MM.1S (cell line): ENCODE data around the gene MTMR12.

ENCODE experiments used
- DNase-seq: peaks from one replicate; pipeline ENCODE4 v3.0.0-alpha.2; 2015
- H2AFZ ChIP-seq: fragments of 300-600 bp; sonication (generic); 2 replicates; pipeline ENCODE4 v1.6.0; 2016; ENCODE audit warnings: antibody characterized with exemption, low read length
- H3F3A ChIP-seq: fragments of 300-600 bp; sonication (generic); 2 replicates; pipeline ENCODE4 v1.6.1; 2016; ENCODE audit warnings: mild to moderate bottlenecking, antibody characterized with exemption, low read length, moderate library complexity, mixed read lengths; ENCODE audit not compliant: insufficient read depth
- H3K27ac ChIP-seq: fragments of 300-600 bp; sonication (generic); 2 replicates; pipeline ENCODE4 v1.5.1; 2016; ENCODE audit warnings: mild to moderate bottlenecking, low read length
- H3K27me3 ChIP-seq: fragments of 300-600 bp; sonication (generic); replicated peaks from 2 replicates; pipeline ENCODE4 v1.6.0; 2016; ENCODE audit warnings: low read length; ENCODE audit not compliant: insufficient read depth
- H3K36me3 ChIP-seq: fragments of 300-600 bp; sonication (generic); replicated peaks from 2 replicates; pipeline ENCODE4 v1.6.1; 2016; ENCODE audit warnings: mild to moderate bottlenecking, low read length, mixed read lengths; ENCODE audit not compliant: insufficient read depth
- H3K4me1 ChIP-seq: fragments of 300-600 bp; sonication (generic); 2 replicates; pipeline ENCODE4 v1.6.1; 2016; ENCODE audit warnings: low read length, mixed read lengths
- H3K4me2 ChIP-seq: fragments of 300-600 bp; sonication (generic); 2 replicates; pipeline ENCODE4 v1.6.0; 2016; ENCODE audit warnings: low read depth, low read length
- H3K4me3 ChIP-seq: fragments of 300-600 bp; sonication (generic); 2 replicates; pipeline ENCODE4 v1.5.1; 2016; ENCODE audit warnings: low read length, mixed read lengths
- H3K79me2 ChIP-seq: fragments of 300-600 bp; sonication (generic); 2 replicates; pipeline ENCODE4 v1.6.1; 2016; ENCODE audit warnings: mixed run types, low read length, mixed read lengths
- H3K9ac ChIP-seq: fragments of 300-600 bp; sonication (generic); 2 replicates; pipeline ENCODE4 v1.6.1; 2016; ENCODE audit warnings: low read length, mixed read lengths
- H3K9me2 ChIP-seq: fragments of 300-600 bp; sonication (generic); replicated peaks from 2 replicates; pipeline ENCODE4 v1.6.1; 2016; ENCODE audit warnings: mild to moderate bottlenecking, low read length, mixed read lengths; ENCODE audit not compliant: insufficient read depth
- H3K9me3 ChIP-seq: fragments of 300-600 bp; sonication (generic); replicated peaks from 2 replicates; pipeline ENCODE4 v1.6.1; 2016; ENCODE audit warnings: mild to moderate bottlenecking, low read length, mixed read lengths; ENCODE audit not compliant: insufficient read depth
- H4K20me1 ChIP-seq: fragments of 300-600 bp; sonication (generic); 2 replicates; pipeline ENCODE4 v1.6.1; 2016; ENCODE audit warnings: mild to moderate bottlenecking, low read length, moderate library complexity, mixed read lengths; ENCODE audit not compliant: insufficient read depth
- EZH2 ChIP-seq: fragments of 300-600 bp; sonication (generic); optimal IDR thresholded peaks from 2 replicates; pipeline ENCODE3; 2017; ENCODE audit warnings: low read depth, mild to moderate bottlenecking, antibody characterized with exemption, low read length, mixed read lengths
- EZH2phosphoT487 ChIP-seq: fragments of 300-600 bp; sonication (generic); IDR thresholded peaks from 2 replicates; pipeline ENCODE4 v1.6.1; 2018; ENCODE audit warnings: antibody characterized with exemption, low read length
- TF ChIP-seq, protein P1 (sequence below): fragments of 300-600 bp; sonication (generic); IDR thresholded peaks from 2 replicates; pipeline ENCODE4 v1.5.1; 2016; ENCODE audit warnings: antibody characterized with exemption, low read length, mixed read lengths

The MTMR12 gene

DNA sequence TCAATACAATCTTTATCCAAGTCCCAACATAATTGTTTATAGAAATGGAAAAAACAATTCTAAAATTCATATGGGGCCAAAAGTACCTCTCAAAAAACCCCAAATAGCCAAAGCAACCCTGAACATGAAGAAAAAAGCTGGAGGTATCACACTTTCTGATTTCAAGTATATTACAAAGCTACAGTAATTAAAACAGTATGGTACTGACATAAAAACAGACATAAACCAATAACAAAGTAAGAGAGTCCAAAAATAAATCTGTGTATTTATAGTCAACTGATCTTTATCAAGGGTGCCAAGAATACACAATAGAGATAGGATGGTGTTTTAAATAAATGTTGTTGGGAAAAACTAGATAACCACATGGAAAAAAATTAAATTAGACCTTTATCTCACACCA is 125.1 kb downstream of the MTMR12 start:
- no peak overlapping the region for H3K27ac ChIP-seq
- DNase-seq, result no peak
- H2AFZ ChIP-seq, result no peak overlapping the region
- H3K9ac ChIP-seq, result no peak overlapping the region
- H3F3A ChIP-seq, result no peaks in the 10 kb centered on the region
- peaks cover 5% of the 10 kb centered on the region; the same call in 1 of the 2 replicates for H3K4me1 ChIP-seq
- TF ChIP-seq EZH2 (no peak), EZH2phosphoT487 (no peak)
- TF ChIP-seq, protein P1, sequence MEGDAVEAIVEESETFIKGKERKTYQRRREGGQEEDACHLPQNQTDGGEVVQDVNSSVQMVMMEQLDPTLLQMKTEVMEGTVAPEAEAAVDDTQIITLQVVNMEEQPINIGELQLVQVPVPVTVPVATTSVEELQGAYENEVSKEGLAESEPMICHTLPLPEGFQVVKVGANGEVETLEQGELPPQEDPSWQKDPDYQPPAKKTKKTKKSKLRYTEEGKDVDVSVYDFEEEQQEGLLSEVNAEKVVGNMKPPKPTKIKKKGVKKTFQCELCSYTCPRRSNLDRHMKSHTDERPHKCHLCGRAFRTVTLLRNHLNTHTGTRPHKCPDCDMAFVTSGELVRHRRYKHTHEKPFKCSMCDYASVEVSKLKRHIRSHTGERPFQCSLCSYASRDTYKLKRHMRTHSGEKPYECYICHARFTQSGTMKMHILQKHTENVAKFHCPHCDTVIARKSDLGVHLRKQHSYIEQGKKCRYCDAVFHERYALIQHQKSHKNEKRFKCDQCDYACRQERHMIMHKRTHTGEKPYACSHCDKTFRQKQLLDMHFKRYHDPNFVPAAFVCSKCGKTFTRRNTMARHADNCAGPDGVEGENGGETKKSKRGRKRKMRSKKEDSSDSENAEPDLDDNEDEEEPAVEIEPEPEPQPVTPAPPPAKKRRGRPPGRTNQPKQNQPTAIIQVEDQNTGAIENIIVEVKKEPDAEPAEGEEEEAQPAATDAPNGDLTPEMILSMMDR, result no peak
- no peaks in the 10 kb centered on the region for H3K9me2 ChIP-seq
- no peaks in the 10 kb centered on the region for H3K79me2 ChIP-seq
- no peaks in the 10 kb centered on the region for H3K36me3 ChIP-seq
- no peaks in the 10 kb centered on the region for H4K20me1 ChIP-seq
- H3K9me3 ChIP-seq, result no peaks in the 10 kb centered on the region
- no peaks in the 10 kb centered on the region for H3K27me3 ChIP-seq
- no peak overlapping the region for H3K4me3 ChIP-seq
- no peak overlapping the region for H3K4me2 ChIP-seq

DNA sequence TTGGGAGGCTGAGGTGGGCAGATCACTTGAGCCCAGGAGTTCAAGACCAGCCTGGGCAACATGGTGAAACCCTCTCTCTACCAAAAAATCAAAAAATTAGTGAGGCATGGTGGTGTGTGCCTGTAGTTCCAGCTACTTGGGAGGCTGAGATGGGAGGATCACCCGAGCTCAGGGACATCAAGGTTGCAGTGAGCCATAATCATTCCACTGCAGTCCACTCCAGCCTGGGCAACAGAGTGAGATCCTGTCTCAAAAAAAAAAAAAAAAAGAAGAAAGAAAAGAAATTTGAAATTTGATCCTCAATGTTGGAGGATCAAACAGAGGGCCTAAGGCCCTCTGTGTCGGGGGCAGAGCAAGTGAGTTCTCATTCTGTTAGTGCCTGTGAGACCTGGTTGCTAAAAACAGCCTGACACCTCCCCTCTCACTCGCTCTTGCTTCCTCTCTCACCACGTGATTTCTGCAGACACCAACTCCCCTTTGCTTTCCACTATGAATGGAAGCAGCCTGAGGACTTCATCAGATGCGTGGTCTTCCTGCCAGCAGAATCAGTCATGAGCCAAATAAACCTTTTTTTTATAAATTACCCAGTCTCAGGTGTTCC is 130.2 kb downstream of the MTMR12 start:
- no peaks in the 10 kb centered on the region for H3F3A ChIP-seq
- peaks cover 10% of the 10 kb centered on the region; the same call in 1 of the 2 replicates for H3K4me1 ChIP-seq
- DNase-seq, result peak; percentile 21
- H2AFZ ChIP-seq, result 0 out of 2 replicates have a peak overlapping the region, but pooled peaks have one; percentile 1
- H3K9me2 ChIP-seq, result no peaks in the 10 kb centered on the region
- no peaks in the 10 kb centered on the region for H4K20me1 ChIP-seq
- H3K36me3 ChIP-seq, result no peaks in the 10 kb centered on the region
- no peaks in the 10 kb centered on the region for H3K9me3 ChIP-seq
- H3K4me2 ChIP-seq, result 0 out of 2 replicates have a peak overlapping the region, but pooled peaks have one; percentile 8
- no peak overlapping the region for H3K27ac ChIP-seq
- no peak overlapping the region for H3K4me3 ChIP-seq
- no peak overlapping the region for H3K9ac ChIP-seq
- H3K27me3 ChIP-seq, result no peaks in the 10 kb centered on the region
- TF ChIP-seq EZH2phosphoT487, result no peak
- no peaks in the 10 kb centered on the region for H3K79me2 ChIP-seq
